Motor neuron (in vitro differentiated cells): ENCODE data around the gene SRGAP2C. TPM values are rescaled to one million over a fixed set of nuclear protein-coding genes. Genes with fewer than 3 reads are reported as not detected.
"Not testable (repeated sequence)": the region's sequence is repeated elsewhere in the genome, so short reads cannot be mapped to it uniquely, and the experiment has no call there.

Source experiments
- ATAC-seq, 8 experiments: fragments of 200-7000 bp; cut with Tn5 transposase; replicated peaks in 6 of 8; 2 replicates each; pipeline ENCODE4 v1.8.0; 2021; ENCODE audit warnings: mild to moderate bottlenecking in 8 of 8, moderate library complexity in 8 of 8
- H3K27ac ChIP-seq, 2 donors: fragments of 250-450 bp; sonication (Bioruptor Pico); 2 replicates each; pipeline ENCODE4 v1.9.0; 2021; ENCODE audit warnings: antibody characterized with exemption in 2 of 2, mild to moderate bottlenecking in 2 of 2, moderate library complexity in 1 of 2
- H3K4me1 ChIP-seq, 2 donors: fragments of 250-450 bp; sonication (Bioruptor Pico); replicated peaks in 1 of 2; 2 replicates each; pipeline ENCODE4 v1.6.1; 2021; ENCODE audit warnings: antibody characterized with exemption in 2 of 2, mild to moderate bottlenecking in 2 of 2, moderate library complexity in 1 of 2
- H3K4me3 ChIP-seq, 5 donors: fragments of 250-450 bp; sonication (Bioruptor Pico); 2 replicates each; pipeline ENCODE4 v1.9.0; 2021; ENCODE audit warnings: antibody characterized with exemption in 5 of 5, mild to moderate bottlenecking in 5 of 5, moderate library complexity in 4 of 5
- WGBS, 10 experiments: fragments of 450-650 bp; shearing (Covaris generic); methylation state at CpG; one replicate each; pipeline ENCODE4 v1.0.0; 2022; 5-methylcytosine and 5-hydroxymethylcytosine counted together
- in situ Hi-C, 9 experiments: fragments of 400-800 bp; cut with MboI; loops; one replicate each; pipeline ENCODE4 v1.15.0; 2021; ENCODE audit warnings: low sequenced_read_pairs in 9 of 9, low pct_unique_long_range_greater_than_20kb in 2 of 9; ENCODE audit not compliant: unreplicated experiment in 9 of 9
- total RNA-seq, 8 experiments: library from RNA; unstranded; fragments of 300-600 nt; gene quantifications; 2 replicates each; pipeline versions ENCODE4 v1.2.3 to v1.2.4, GENCODE V29; 2022

The SRGAP2C gene
- total RNA-seq, 8 experiments from 2014 or later, result 11.4 to 26.6 (median 16.4) TPM

GRCh38 chr1:121224714-121225113 lies 39.9 kb downstream of the SRGAP2C start:
- peak in 3 of 8 experiments; percentile 47 to 95 (median 71) for ATAC-seq
- H3K27ac ChIP-seq, H3K4me1 ChIP-seq, H3K4me3 ChIP-seq, in situ Hi-C loops: not testable (repeated sequence)
- no CpG with 5 or more reads among the region's 4 CpGs for WGBS, 10 experiments

- in situ Hi-C loops, H3K27ac ChIP-seq, H3K4me1 ChIP-seq, H3K4me3 ChIP-seq, ATAC-seq: not testable (repeated sequence)
- no CpG with 5 or more reads among the region's 4 CpGs for WGBS, 10 experiments
Observed at GRCh38 chr1:121226295-121226904, 41.6 kb downstream of the SRGAP2C start.

GRCh38 chr1:121226925-121227324 lies 42.1 kb downstream of the SRGAP2C start:
- H3K4me3 ChIP-seq, H3K27ac ChIP-seq, ATAC-seq, in situ Hi-C loops, H3K4me1 ChIP-seq: not testable (repeated sequence)
- WGBS, 10 experiments, result no CpG with 5 or more reads among the region's 2 CpGs

GRCh38 chr1:121227544-121228330 lies 43.0 kb downstream of the SRGAP2C start:
- in situ Hi-C loops, H3K27ac ChIP-seq, H3K4me3 ChIP-seq, H3K4me1 ChIP-seq: not testable (repeated sequence)
- ATAC-seq, result peak in 2 of 8 experiments; percentile 30 to 39
- no CpG with 5 or more reads among the region's 9 CpGs for WGBS, 10 experiments

- H3K4me1 ChIP-seq, H3K4me3 ChIP-seq, in situ Hi-C loops, H3K27ac ChIP-seq, ATAC-seq: not testable (repeated sequence)
- WGBS, 10 experiments, result no CpG with 5 or more reads among the region's 4 CpGs
Observed at GRCh38 chr1:121230636-121231035, 45.9 kb downstream of the SRGAP2C start.

GRCh38 chr1:121232445-121233125 lies 47.8 kb downstream of the SRGAP2C start:
- no CpG with 5 or more reads among the region's 4 CpGs for WGBS, 10 experiments
- H3K4me1 ChIP-seq, H3K4me3 ChIP-seq, in situ Hi-C loops, H3K27ac ChIP-seq: not testable (repeated sequence)
- ATAC-seq, result peak in 7 of 8 experiments; percentile 32 to 86 (median 38)

- ATAC-seq, result peak in 7 of 8 experiments; percentile 19 to 76 (median 41)
- not testable (repeated sequence) for H3K27ac ChIP-seq
Observed at GRCh38 chr1:121234090-121234759, 49.5 kb downstream of the SRGAP2C start.

GRCh38 chr1:121238384-121238783 lies 53.6 kb downstream of the SRGAP2C start:
- H3K4me1 ChIP-seq, H3K27ac ChIP-seq, H3K4me3 ChIP-seq, in situ Hi-C loops: not testable (repeated sequence)
- no CpG with 5 or more reads among the region's 1 CpG for WGBS, 10 experiments
- peak in 7 of 8 experiments; percentile 23 to 66 (median 44) for ATAC-seq

More at GRCh38 chr1:121234090-121234759, 49.5 kb downstream of the SRGAP2C start:
- no CpG with 5 or more reads among the region's 6 CpGs for WGBS, 10 experiments
- in situ Hi-C loops, H3K4me1 ChIP-seq, H3K4me3 ChIP-seq: not testable (repeated sequence)

- H3K4me1 ChIP-seq, H3K27ac ChIP-seq, H3K4me3 ChIP-seq, in situ Hi-C loops: not testable (repeated sequence)
- no CpG with 5 or more reads among the region's 1 CpG for WGBS, 10 experiments
- peak in 3 of 8 experiments; percentile 22 to 54 (median 36) for ATAC-seq
Observed at GRCh38 chr1:121243913-121244312, 59.1 kb downstream of the SRGAP2C start.

GRCh38 chr1:121246399-121246798 lies 61.6 kb downstream of the SRGAP2C start:
- in situ Hi-C loops, H3K4me1 ChIP-seq, H3K27ac ChIP-seq, H3K4me3 ChIP-seq: not testable (repeated sequence)
- WGBS, 10 experiments, result no CpG with 5 or more reads among the region's 2 CpGs
- peak in 1 of 8 experiments; percentile 58 for ATAC-seq

GRCh38 chr1:121252656-121253055 lies 67.9 kb downstream of the SRGAP2C start:
- H3K4me3 ChIP-seq, H3K4me1 ChIP-seq, H3K27ac ChIP-seq, in situ Hi-C loops, ATAC-seq: not testable (repeated sequence)
- no CpG with 5 or more reads among the region's 4 CpGs for WGBS, 10 experiments

- peak in 1 of 8 experiments; percentile 64 for ATAC-seq
- in situ Hi-C loops, H3K4me3 ChIP-seq, H3K4me1 ChIP-seq, H3K27ac ChIP-seq: not testable (repeated sequence)
Observed at GRCh38 chr1:121254618-121255017, 69.8 kb downstream of the SRGAP2C start.

GRCh38 chr1:121257632-121258031 lies 72.9 kb downstream of the SRGAP2C start:
- peak in 2 of 8 experiments; percentile 17 to 46 for ATAC-seq
- H3K4me1 ChIP-seq, H3K4me3 ChIP-seq, H3K27ac ChIP-seq, in situ Hi-C loops: not testable (repeated sequence)
- no CpG with 5 or more reads among the region's 2 CpGs for WGBS, 10 experiments
